GM12878 (cell line): ENCODE data around the gene CTDP1.

ENCODE experiments used
- CHD2 ChIP-seq: IDR thresholded peaks from 2 replicates; pipeline ENCODE4 v1.6.1; 2011; ENCODE audit warnings: low read depth, low read length, improper control_type of control experiment, borderline replicate concordance
- CTCF ChIP-seq, 3 experiments: IDR thresholded peaks in 2 of 3; conservative IDR thresholded peaks in 1 of 3; 2 replicates each; pipeline ENCODE4 v1.5.1; 2011; ENCODE audit warnings: low read depth in 3 of 3, low read length in 3 of 3, mild to moderate bottlenecking in 3 of 3, control low read depth in 2 of 3, moderate library complexity in 2 of 3, inconsistent platforms in 1 of 3, mixed read lengths in 1 of 3; ENCODE audit not compliant: control insufficient read depth in 2 of 3, insufficient read depth in 1 of 3; ENCODE audit errors: extremely low read depth in 1 of 3
- TF ChIP-seq, protein P1 (sequence below): IDR thresholded peaks from 2 replicates; pipeline ENCODE4 v1.6.1; 2012; ENCODE audit warnings: low read depth, low read length, improper control_type of control experiment

GRCh38 chr18:79657342-79657996 lies 22.1 kb upstream of the CTDP1 start:
- TF ChIP-seq, protein P1, sequence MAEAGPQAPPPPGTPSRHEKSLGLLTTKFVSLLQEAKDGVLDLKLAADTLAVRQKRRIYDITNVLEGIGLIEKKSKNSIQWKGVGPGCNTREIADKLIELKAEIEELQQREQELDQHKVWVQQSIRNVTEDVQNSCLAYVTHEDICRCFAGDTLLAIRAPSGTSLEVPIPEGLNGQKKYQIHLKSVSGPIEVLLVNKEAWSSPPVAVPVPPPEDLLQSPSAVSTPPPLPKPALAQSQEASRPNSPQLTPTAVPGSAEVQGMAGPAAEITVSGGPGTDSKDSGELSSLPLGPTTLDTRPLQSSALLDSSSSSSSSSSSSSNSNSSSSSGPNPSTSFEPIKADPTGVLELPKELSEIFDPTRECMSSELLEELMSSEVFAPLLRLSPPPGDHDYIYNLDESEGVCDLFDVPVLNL, result no peak
- TF ChIP-seq CTCF (IDR thresholded peaks at IDR 0.05 in 2 of 3, conservative IDR thresholded peaks at IDR 0.05 in 1 of 3; ENCODE audit: control insufficient read depth in 2 of 3, extremely low read depth in 1 of 3, insufficient read depth in 1 of 3, low read depth in 3 of 3, low read length in 3 of 3) (no peak), CHD2 (no peak)
